Measurements from ENCODE around the gene KCND3.

GRCh38 chr1:111873460-111874030, 115.9 kb downstream of the KCND3 start:
- no peak for TF ChIP-seq POLR2A (IDR thresholded peaks at IDR 0.05)
- TF ChIP-seq CTCF (IDR thresholded peaks at IDR 0.05) = no peak
- no peak for TF ChIP-seq POLR2AphosphoS5 (IDR thresholded peaks at IDR 0.05; ENCODE audit: insufficient read depth in 1 of 2, low read depth in 1 of 2)
